ENCODE data around the gene RNF44.
"Not testable (repeated sequence)": the region's sequence is repeated elsewhere in the genome, so short reads cannot be mapped to it uniquely, and the experiment has no call there.

RNF44 gene

GRCh38 chr5:176565760-176566288, 28.6 kb upstream of the RNF44 start:
- Histone ChIP-seq H3K9me3 (ENCODE audit: low read length) (peaks cover 3% of the 10 kb centered on the region), H3K4me1 (ENCODE audit: insufficient read depth, low read length) (no peaks in the 10 kb centered on the region), H3K36me3 (ENCODE audit: insufficient read depth, low read length) (no peaks in the 10 kb centered on the region), H3K27me3 (ENCODE audit: insufficient read depth, low read length) (no peaks in the 10 kb centered on the region), H3K4me3 (ENCODE audit: low read length) (no peak overlapping the region), H2AFZ (ENCODE audit: low read depth, low read length) (no peak overlapping the region)

DNA sequence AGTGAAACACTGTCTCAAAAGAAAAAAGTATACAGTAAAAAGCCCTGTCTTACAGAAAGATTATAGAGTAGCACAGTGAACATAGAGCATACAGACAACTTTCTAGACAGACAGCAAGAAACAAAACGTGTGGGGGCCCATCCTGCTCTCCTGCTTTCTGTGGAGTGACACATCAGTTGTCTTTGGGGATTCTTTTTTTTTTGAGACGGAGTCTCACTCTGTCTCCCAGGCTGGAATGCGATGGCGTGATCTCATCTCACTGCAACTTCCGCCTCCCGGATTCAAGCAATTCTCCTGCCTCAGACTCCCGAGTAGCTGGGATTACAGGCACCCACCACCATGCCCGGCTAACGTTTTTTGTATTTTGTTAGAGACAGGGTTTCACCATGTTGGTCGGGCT, 26.8 kb upstream of the RNF44 start:
- Histone ChIP-seq H2AFZ (ENCODE audit: low read depth, low read length) (no peak overlapping the region), H3K9me3 (ENCODE audit: low read length) (peaks cover 3% of the 10 kb centered on the region), H3K27me3 (ENCODE audit: insufficient read depth, low read length) (no peaks in the 10 kb centered on the region), H3K36me3 (ENCODE audit: insufficient read depth, low read length) (no peaks in the 10 kb centered on the region), H3K4me3 (ENCODE audit: low read length) (no peak overlapping the region), H3K4me1 (ENCODE audit: insufficient read depth, low read length) (no peaks in the 10 kb centered on the region)

- H3K4me3 ChIP-seq (ENCODE audit: low read length), result no peak overlapping the region
- H3K4me1 ChIP-seq (ENCODE audit: insufficient read depth, low read length), result no peaks in the 10 kb centered on the region
- H3K27me3 ChIP-seq (ENCODE audit: insufficient read depth, low read length), result no peaks in the 10 kb centered on the region
- no peaks in the 10 kb centered on the region for H3K36me3 ChIP-seq (ENCODE audit: insufficient read depth, low read length)
- peaks cover 3% of the 10 kb centered on the region for H3K9me3 ChIP-seq (ENCODE audit: low read length)
- no peak overlapping the region for H2AFZ ChIP-seq (ENCODE audit: low read depth, low read length)
Measured at GRCh38 chr5:176562189-176562588, 25.0 kb upstream of the RNF44 start.

DNA sequence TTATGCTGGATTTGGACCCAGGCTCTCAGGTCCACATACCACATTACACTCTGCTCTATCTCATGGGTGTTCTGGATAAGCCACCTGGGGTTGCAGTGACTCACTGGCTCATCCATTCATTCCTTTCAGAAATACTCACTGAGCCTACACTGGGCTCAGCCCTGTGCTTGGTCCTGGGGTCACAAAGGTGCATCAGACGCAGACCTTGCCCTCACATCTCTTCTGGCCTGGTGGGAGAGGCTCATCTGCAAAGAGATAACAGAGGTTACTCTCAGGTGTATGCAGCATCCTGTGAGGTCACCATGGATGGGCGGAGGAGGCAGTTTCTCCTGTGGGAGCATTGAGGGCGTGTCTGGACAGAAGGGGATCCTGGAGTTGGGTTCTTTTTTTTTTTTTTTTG, 24.1 kb upstream of the RNF44 start:
- no peak overlapping the region for H2AFZ ChIP-seq (ENCODE audit: low read depth, low read length)
- no peaks in the 10 kb centered on the region for H3K27me3 ChIP-seq (ENCODE audit: insufficient read depth, low read length)
- H3K4me1 ChIP-seq (ENCODE audit: insufficient read depth, low read length), result no peaks in the 10 kb centered on the region
- H3K4me3 ChIP-seq (ENCODE audit: low read length), result no peak overlapping the region
- no peaks in the 10 kb centered on the region for H3K9me3 ChIP-seq (ENCODE audit: low read length)
- no peaks in the 10 kb centered on the region for H3K36me3 ChIP-seq (ENCODE audit: insufficient read depth, low read length)

GRCh38 chr5:176560364-176560763, 23.2 kb upstream of the RNF44 start:
- Histone ChIP-seq H2AFZ (ENCODE audit: low read depth, low read length) (no peak overlapping the region), H3K27me3 (ENCODE audit: insufficient read depth, low read length) (no peaks in the 10 kb centered on the region), H3K9me3 (ENCODE audit: low read length) (no peaks in the 10 kb centered on the region), H3K36me3 (ENCODE audit: insufficient read depth, low read length) (no peaks in the 10 kb centered on the region), H3K4me3 (ENCODE audit: low read length) (no peak overlapping the region), H3K4me1 (ENCODE audit: insufficient read depth, low read length) (no peaks in the 10 kb centered on the region)

GRCh38 chr5:176559683-176560082, 22.5 kb upstream of the RNF44 start:
- no peaks in the 10 kb centered on the region for H3K4me1 ChIP-seq (ENCODE audit: insufficient read depth, low read length)
- H2AFZ ChIP-seq (ENCODE audit: low read depth, low read length), result no peak overlapping the region
- no peaks in the 10 kb centered on the region for H3K9me3 ChIP-seq (ENCODE audit: low read length)
- H3K4me3 ChIP-seq (ENCODE audit: low read length), result no peak overlapping the region
- no peaks in the 10 kb centered on the region for H3K27me3 ChIP-seq (ENCODE audit: insufficient read depth, low read length)
- no peaks in the 10 kb centered on the region for H3K36me3 ChIP-seq (ENCODE audit: insufficient read depth, low read length)

GRCh38 chr5:176557846-176558245, 20.6 kb upstream of the RNF44 start:
- Histone ChIP-seq H3K4me1 (ENCODE audit: insufficient read depth, low read length) (peaks cover 6% of the 10 kb centered on the region), H3K4me3 (ENCODE audit: low read length) (no peak overlapping the region), H3K27me3 (ENCODE audit: insufficient read depth, low read length) (no peaks in the 10 kb centered on the region), H3K9me3 (ENCODE audit: low read length) (no peaks in the 10 kb centered on the region), H3K36me3 (ENCODE audit: insufficient read depth, low read length) (no peaks in the 10 kb centered on the region), H2AFZ (ENCODE audit: low read depth, low read length) (no peak overlapping the region)

DNA sequence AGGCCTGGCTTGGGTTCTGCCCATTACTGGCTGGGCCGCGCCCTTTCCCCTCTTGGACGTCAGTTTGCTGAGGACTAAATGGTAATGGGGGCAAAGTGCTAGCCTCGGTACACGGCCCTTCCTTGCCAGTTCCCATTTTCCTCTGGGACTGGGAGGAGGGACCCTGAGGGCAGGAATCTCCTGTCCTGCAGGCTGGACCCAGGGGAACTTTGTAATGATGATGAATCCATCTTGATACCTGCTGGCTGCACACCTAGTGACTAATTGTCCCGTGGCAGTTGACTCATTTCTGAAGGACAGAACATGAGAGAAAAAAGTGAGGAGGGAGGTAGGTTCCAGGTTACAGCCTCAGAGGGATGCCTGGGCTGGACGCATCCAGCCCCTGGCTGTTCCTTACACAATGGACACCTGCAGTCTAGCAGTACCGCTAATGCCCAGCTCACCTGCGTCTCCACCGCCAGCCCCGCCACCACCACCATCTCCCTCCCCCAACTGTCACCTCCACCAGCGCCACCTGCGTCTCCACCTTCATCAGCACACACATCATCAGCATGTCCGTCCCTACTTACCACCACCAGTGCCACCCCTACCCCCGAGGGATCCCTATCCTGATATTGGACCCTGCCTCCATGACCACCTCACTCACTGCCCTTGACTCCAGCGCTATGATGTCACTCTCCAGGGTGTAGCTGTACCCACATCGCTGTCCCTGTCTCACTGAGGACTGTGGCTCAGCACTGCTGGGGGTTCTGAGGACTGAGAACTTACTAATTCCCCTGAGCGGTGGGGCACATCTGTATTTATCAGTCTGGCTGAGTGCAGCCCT, 16.3 kb upstream of the RNF44 start:
- peaks cover 6% of the 10 kb centered on the region for H3K4me1 ChIP-seq (ENCODE audit: insufficient read depth, low read length)
- no peaks in the 10 kb centered on the region for H3K9me3 ChIP-seq (ENCODE audit: low read length)
- H3K36me3 ChIP-seq (ENCODE audit: insufficient read depth, low read length), result no peaks in the 10 kb centered on the region
- H3K27me3 ChIP-seq (ENCODE audit: insufficient read depth, low read length), result peaks cover 13% of the 10 kb centered on the region
- no peak overlapping the region for H3K4me3 ChIP-seq (ENCODE audit: low read length)
- H2AFZ ChIP-seq (ENCODE audit: low read depth, low read length), result no peak overlapping the region

DNA sequence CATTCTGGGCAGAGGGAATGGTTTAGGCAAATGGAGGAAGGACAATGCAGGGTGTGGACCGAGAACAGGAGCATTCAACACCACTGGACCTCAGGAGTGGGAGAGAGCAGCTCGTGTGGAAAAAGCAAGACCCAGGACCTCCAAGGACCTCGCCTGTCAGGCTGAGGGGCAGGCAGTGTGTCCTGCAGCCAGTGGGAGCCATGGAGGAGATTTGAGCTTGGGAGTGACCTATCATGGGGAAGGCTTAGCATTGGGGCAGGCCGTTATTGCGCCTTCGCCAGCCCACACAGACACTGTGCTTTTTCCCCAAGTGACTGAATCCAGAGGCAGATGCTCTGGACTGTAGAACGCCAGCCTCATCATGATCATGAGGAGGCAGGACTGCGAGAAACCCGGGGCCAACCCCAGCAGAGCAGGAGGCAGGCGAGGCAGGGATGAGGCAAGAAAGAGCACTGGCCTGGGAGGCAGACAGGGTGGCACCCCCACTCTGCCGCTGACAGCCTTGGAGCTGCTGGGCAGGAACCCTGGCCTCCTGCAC, 15.2 kb upstream of the RNF44 start:
- no peaks in the 10 kb centered on the region for H3K9me3 ChIP-seq (ENCODE audit: low read length)
- H3K4me3 ChIP-seq (ENCODE audit: low read length), result no peak overlapping the region
- no peak overlapping the region for H2AFZ ChIP-seq (ENCODE audit: low read depth, low read length)
- H3K36me3 ChIP-seq (ENCODE audit: insufficient read depth, low read length), result no peaks in the 10 kb centered on the region
- H3K4me1 ChIP-seq (ENCODE audit: insufficient read depth, low read length), result peaks cover 6% of the 10 kb centered on the region
- peaks cover 18% of the 10 kb centered on the region for H3K27me3 ChIP-seq (ENCODE audit: insufficient read depth, low read length)

DNA sequence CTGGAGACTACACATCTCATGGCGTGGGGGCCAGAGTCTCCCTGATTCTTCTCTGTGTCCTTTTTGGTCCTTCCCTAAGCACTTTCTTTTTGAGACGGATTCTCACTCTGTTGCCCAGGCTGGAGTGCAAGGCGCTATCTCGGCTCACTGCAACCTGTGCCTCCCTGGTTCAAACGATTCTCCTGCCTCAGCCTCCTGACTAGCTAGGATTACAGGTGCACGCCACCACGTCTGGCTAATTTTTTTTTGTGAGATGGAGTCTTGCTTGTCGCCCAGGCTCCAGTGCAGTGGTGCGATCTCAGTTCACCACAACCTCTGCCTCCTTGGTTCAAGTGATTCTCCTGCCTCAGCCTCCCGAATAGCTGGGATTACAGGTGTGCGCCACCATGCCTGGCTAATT, 13.7 kb upstream of the RNF44 start:
- H3K36me3 ChIP-seq (ENCODE audit: insufficient read depth, low read length); H3K9me3 ChIP-seq (ENCODE audit: low read length); H3K4me3 ChIP-seq (ENCODE audit: low read length); H2AFZ ChIP-seq (ENCODE audit: low read depth, low read length); H3K4me1 ChIP-seq (ENCODE audit: insufficient read depth, low read length): not testable (repeated sequence)
- H3K27me3 ChIP-seq (ENCODE audit: insufficient read depth, low read length), result peaks cover 18% of the 10 kb centered on the region

DNA sequence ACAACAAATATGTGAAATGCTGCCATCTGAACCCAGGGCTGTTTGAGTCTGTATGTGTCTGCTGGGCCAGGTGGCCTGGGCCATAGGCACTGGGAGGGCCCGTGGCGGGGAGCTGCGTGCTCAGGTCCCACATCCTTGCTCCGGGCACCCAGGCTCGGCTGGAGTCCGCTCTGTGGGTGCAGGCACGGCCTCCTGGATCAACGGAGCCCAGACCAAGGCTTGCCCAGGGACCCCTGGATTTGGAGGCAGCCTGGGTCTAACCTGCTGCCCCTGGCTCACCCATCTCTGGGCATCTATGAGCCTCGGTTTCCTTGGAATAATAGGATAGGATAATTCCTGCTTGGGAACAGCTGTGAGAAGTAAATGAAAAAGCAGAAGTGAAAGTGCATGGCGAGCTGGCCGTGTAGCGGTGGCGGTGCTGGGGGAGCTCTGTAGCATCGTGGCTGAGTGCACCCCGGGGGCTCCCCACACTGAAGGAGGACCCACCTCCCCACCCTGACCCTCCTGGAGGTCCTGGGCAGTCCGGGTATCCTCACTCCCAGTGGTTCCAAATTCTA, 13.2 kb upstream of the RNF44 start:
- H2AFZ ChIP-seq (ENCODE audit: low read depth, low read length), result no peak overlapping the region
- no peak overlapping the region for H3K4me3 ChIP-seq (ENCODE audit: low read length)
- H3K27me3 ChIP-seq (ENCODE audit: insufficient read depth, low read length), result peaks cover 18% of the 10 kb centered on the region
- H3K36me3 ChIP-seq (ENCODE audit: insufficient read depth, low read length), result no peaks in the 10 kb centered on the region
- H3K4me1 ChIP-seq (ENCODE audit: insufficient read depth, low read length), result peaks cover 6% of the 10 kb centered on the region
- H3K9me3 ChIP-seq (ENCODE audit: low read length), result no peaks in the 10 kb centered on the region

GRCh38 chr5:176549871-176550270, 12.7 kb upstream of the RNF44 start:
- peaks cover 18% of the 10 kb centered on the region for H3K27me3 ChIP-seq (ENCODE audit: insufficient read depth, low read length)
- no peak overlapping the region for H2AFZ ChIP-seq (ENCODE audit: low read depth, low read length)
- H3K9me3 ChIP-seq (ENCODE audit: low read length), result no peaks in the 10 kb centered on the region
- no peak overlapping the region for H3K4me3 ChIP-seq (ENCODE audit: low read length)
- peaks cover 6% of the 10 kb centered on the region for H3K4me1 ChIP-seq (ENCODE audit: insufficient read depth, low read length)
- H3K36me3 ChIP-seq (ENCODE audit: insufficient read depth, low read length), result no peaks in the 10 kb centered on the region

DNA sequence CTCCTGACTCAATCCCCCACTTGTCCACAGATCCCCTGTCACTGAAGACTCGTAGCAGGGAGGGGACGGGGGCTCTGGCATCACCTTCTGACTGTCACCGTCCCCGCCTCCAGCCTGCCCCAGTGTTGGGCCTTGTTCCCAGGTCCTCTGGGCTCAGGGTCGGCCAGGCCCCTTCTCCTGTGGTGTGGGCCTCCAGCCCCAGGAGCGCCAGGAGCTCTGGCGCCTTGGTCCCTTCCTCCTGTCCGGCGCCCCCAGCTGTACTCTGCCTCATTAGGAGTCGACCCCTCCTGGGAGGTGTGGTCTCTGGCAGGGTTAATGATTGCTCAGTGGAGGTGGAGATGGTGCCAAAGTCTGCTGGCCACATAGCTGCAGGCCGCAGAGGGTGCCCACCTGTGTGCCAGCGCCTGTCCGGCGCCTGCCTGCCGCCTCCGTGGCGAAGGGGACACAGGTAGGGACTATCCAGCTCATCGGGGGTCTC, 11.8 kb upstream of the RNF44 start, which contains the start of gene CDHR2:
Gene CDHR2, plus strand, starts transcription at position 376 of the 478 bp plus-strand sequence. CDS start 16,011 bp downstream, outside the sequence.
- Histone ChIP-seq H3K36me3 (ENCODE audit: insufficient read depth, low read length) (no peaks in the 10 kb centered on the region), H3K27me3 (ENCODE audit: insufficient read depth, low read length) (peaks cover 18% of the 10 kb centered on the region), H3K4me1 (ENCODE audit: insufficient read depth, low read length) (peaks cover 6% of the 10 kb centered on the region), H3K9me3 (ENCODE audit: low read length) (no peaks in the 10 kb centered on the region), H2AFZ (ENCODE audit: low read depth, low read length) (no peak within 1 kb of the TSS), H3K4me3 (ENCODE audit: low read length) (no peak within 1 kb of the TSS)
